Measurements from ENCODE around the gene TNIK. TPM values are rescaled to one million over a fixed set of nuclear protein-coding genes. Genes with fewer than 3 reads are reported as not detected.

The TNIK gene
- polyA plus RNA-seq, 1 of the 3 experiments (the other 2 are of a cell fraction) = 19.4 TPM

- H3K27ac ChIP-seq (ENCODE audit: low read depth in 2 of 2, low read length in 1 of 2) = no peak overlapping the region
- H4K20me1 ChIP-seq (ENCODE audit: insufficient read depth) = no peaks in the 10 kb centered on the region
- H3K9ac ChIP-seq = no peak overlapping the region
- H3K4me2 ChIP-seq = no peak overlapping the region
- H3F3A ChIP-seq (replicated peaks; ENCODE audit: insufficient read depth) = no peaks in the 10 kb centered on the region
- TF ChIP-seq CHD2 (IDR thresholded peaks at IDR 0.05; ENCODE audit: low read length, partially characterized antibody) (no peak), CTCF (IDR thresholded peaks at IDR 0.05) (no peak), USF1 (IDR thresholded peaks at IDR 0.05; ENCODE audit: borderline replicate concordance, low read depth) (no peak), FOSL2 (IDR thresholded peaks at IDR 0.05; ENCODE audit: borderline replicate concordance, low read depth) (no peak), NFIC (IDR thresholded peaks at IDR 0.05; ENCODE audit: borderline replicate concordance) (no peak), GATA2 (CRISPR knock-in tag; IDR thresholded peaks at IDR 0.05) (no peak), MXI1 (IDR thresholded peaks at IDR 0.05; ENCODE audit: low read depth, low read length) (no peak), SMC3 (IDR thresholded peaks at IDR 0.05; ENCODE audit: low read depth, low read length) (no peak), SIN3A (IDR thresholded peaks at IDR 0.05; ENCODE audit: borderline replicate concordance, low read depth, low read length) (no peak), PBX3 (IDR thresholded peaks at IDR 0.05) (no peak), ZBTB33 (IDR thresholded peaks at IDR 0.05; ENCODE audit: borderline replicate concordance, low read depth) (no peak), FOXM1 (IDR thresholded peaks at IDR 0.05; ENCODE audit: low read depth) (no peak), NRF1 (IDR thresholded peaks at IDR 0.05; ENCODE audit: low read depth, low read length) (no peak), EP300 (IDR thresholded peaks at IDR 0.05; ENCODE audit: borderline replicate concordance in 1 of 2, low read depth in 1 of 2, low read length in 1 of 2) (no peak), POLR2AphosphoS5 (IDR thresholded peaks at IDR 0.05; ENCODE audit: low read depth, low read length) (no peak), USF2 (IDR thresholded peaks at IDR 0.05; ENCODE audit: borderline replicate concordance, low read depth, low read length) (no peak), IRF3 (IDR thresholded peaks at IDR 0.05; ENCODE audit: low read depth, low read length) (no peak)
- H3K4me3 ChIP-seq (ENCODE audit: low read depth in 2 of 2, low read length in 1 of 2) = no peak overlapping the region
- peaks cover 9% of the 10 kb centered on the region for H3K79me2 ChIP-seq (ENCODE audit: insufficient read depth)
- no peaks in the 10 kb centered on the region for H3K27me3 ChIP-seq (ENCODE audit: insufficient read depth)
- no peak overlapping the region for H2AFZ ChIP-seq (ENCODE audit: low read depth)
- CTCF ChIA-PET = no interaction called here
- WGBS (ENCODE audit: low lambda C conversion rate) = 100% methylated on average over 3 of the region's 3 CpGs
- POLR2A ChIA-PET = no interaction called here
- H3K36me3 ChIP-seq (replicated peaks in 1 of 2; ENCODE audit: control insufficient read depth in 1 of 2, insufficient read depth in 2 of 2, low read length in 1 of 2) = no peaks in the 10 kb centered on the region
- DNase-seq = no peak
- H3K9me2 ChIP-seq = no peaks in the 10 kb centered on the region
- no peaks in the 10 kb centered on the region for H3K4me1 ChIP-seq (ENCODE audit: control insufficient read depth in 1 of 2, insufficient read depth in 2 of 2, low read depth in 1 of 2, low read length in 1 of 2)
- H3K9me3 ChIP-seq = no peaks in the 10 kb centered on the region
Measured at GRCh38 chr3:171335559-171335958, 124.6 kb downstream of the TNIK start.
